CD4-positive, alpha-beta T cell (primary cell): ENCODE data around the gene CCDC15. TPM values are rescaled to one million over a fixed set of nuclear protein-coding genes. Genes with fewer than 3 reads are reported as not detected.

Experiments
- ATAC-seq: fragments of 200-7000 bp; cut with Tn5 transposase; one replicate; pipeline ENCODE4 v1.10.0; 2022; ENCODE audit warnings: mild to moderate bottlenecking; ENCODE audit not compliant: poor library complexity
- CTCF ChIA-PET: fragments of 350-600 bp; sonication (Branson Sonifier 250); formaldehyde crosslinking; loops from one replicate; lab custom pipeline; 2021; ENCODE audit warnings: antibody characterized with exemption, inconsistent platforms; lab: Charles Lee
- POLR2A ChIA-PET: fragments of 350-600 bp; sonication (Branson Sonifier 250); formaldehyde crosslinking; loops from one replicate; lab custom pipeline; 2021; ENCODE audit warnings: antibody characterized with exemption, inconsistent platforms; lab: Charles Lee
- DNase-seq, 14 experiments: peaks; one replicate each; pipeline ENCODE4 v3.0.0-alpha.2; 2013 to 2020; ENCODE audit warnings: mixed read lengths in 2 of 14
- H3K27ac ChIP-seq, 2 donors: one replicate each; pipeline versions ENCODE4 v1.5.1 to v1.7.0; 2013; ENCODE audit warnings: low read length in 2 of 2, low read depth in 1 of 2, mild to moderate bottlenecking in 1 of 2
- H3K27me3 ChIP-seq, 2 experiments: 1 replicate in 1 of 2; 2 replicates in 1 of 2; pipeline versions ENCODE4 v1.6.1 to v1.7.0; 2013; ENCODE audit warnings: low read length in 2 of 2, control low read depth in 1 of 2, mild to moderate bottlenecking in 1 of 2, moderate library complexity in 1 of 2; ENCODE audit not compliant: insufficient read depth in 2 of 2, control insufficient read depth in 1 of 2
- H3K36me3 ChIP-seq: one replicate; pipeline ENCODE4 v1.6.1; 2013; ENCODE audit warnings: low read length, control low read depth; ENCODE audit not compliant: insufficient read depth
- H3K4me1 ChIP-seq: one replicate; pipeline ENCODE4 v1.6.1; 2013; ENCODE audit warnings: low read length, control low read depth; ENCODE audit not compliant: insufficient read depth
- H3K4me3 ChIP-seq: one replicate; pipeline ENCODE4 v1.5.1; 2013; ENCODE audit warnings: mild to moderate bottlenecking, low read length, moderate library complexity
- H3K9me3 ChIP-seq, 2 experiments: 1 replicate in 1 of 2; 2 replicates in 1 of 2; pipeline versions ENCODE4 v1.6.1 to v1.7.0; 2013; ENCODE audit warnings: low read length in 2 of 2, mild to moderate bottlenecking in 2 of 2, control low read depth in 1 of 2, moderate library complexity in 1 of 2; ENCODE audit not compliant: control insufficient read depth in 1 of 2, insufficient read depth in 1 of 2
- H3K27ac Mint-ChIP-seq: one replicate; pipeline ENCODE4 v1.8.0; 2020; ENCODE audit warnings: mixed read lengths
- H3K27me3 Mint-ChIP-seq: one replicate; pipeline ENCODE4 v1.8.0; 2021; ENCODE audit warnings: mixed read lengths
- H3K36me3 Mint-ChIP-seq: one replicate; pipeline ENCODE4 v1.8.0; 2021; ENCODE audit warnings: low read depth, mixed read lengths
- H3K4me1 Mint-ChIP-seq: one replicate; pipeline ENCODE4 v1.8.0; 2021; ENCODE audit warnings: low read depth, mixed read lengths
- H3K4me3 Mint-ChIP-seq: one replicate; pipeline ENCODE4 v1.8.0; 2020; ENCODE audit warnings: mild to moderate bottlenecking, mixed read lengths
- H3K9me3 Mint-ChIP-seq: one replicate; pipeline ENCODE4 v1.8.0; 2020; ENCODE audit warnings: mixed read lengths
- intact Hi-C, 2 experiments: fragments of 100-400 bp; cut with DNase I in 1 of 2; cut with micrococcal nuclease in 1 of 2; formaldehyde crosslinking; loops; one replicate each; pipeline versions ENCODE4 v1.15.1 to v1.9.0; 2023 to 2025; cut with DNase I, micrococcal nuclease
- total RNA-seq, 174 experiments: library from RNA in 2 of 174; stranded (reverse) in 2 of 174; gene quantifications; one replicate each; pipeline ENCODE4 v1.2.3 and lab custom pipeline; 2021 to 2026
- TF ChIP-seq, protein P1 (sequence below): fragments of 200-600 bp; IDR thresholded peaks from one replicate; pipeline ENCODE4 v1.8.0; 2022; ENCODE audit warnings: antibody characterized with exemption, mild to moderate bottlenecking

CCDC15 gene
- total RNA-seq, 2 experiments from 2014 or later: 0.89 to 1.1 TPM

DNA sequence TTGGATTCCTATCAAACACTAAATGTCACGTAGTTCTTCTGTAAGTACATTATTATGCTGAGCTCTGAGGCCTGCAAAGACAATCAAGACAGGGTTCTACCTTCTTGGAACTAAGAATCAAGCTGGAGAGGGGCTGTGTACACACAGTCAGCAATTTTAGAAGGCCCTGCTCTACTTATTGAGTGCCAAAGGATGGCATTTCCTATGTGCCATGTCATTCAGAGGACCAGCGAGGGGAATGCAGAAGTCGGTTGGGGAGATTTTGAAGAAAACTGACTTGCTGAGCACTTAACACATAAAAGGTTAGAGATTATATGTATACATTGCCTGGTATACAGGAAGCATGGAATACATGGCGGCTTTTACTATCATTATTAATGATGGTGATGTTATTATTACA lies 114.4 kb downstream of the CCDC15 start:
- ChIA-PET POLR2A (no interaction called here), CTCF (no interaction called here)
- Mint-ChIP-seq H3K4me1 (peaks cover 13% of the 10 kb centered on the region), H3K4me3 (no peak overlapping the region), H3K27me3 (peaks cover 78% of the 10 kb centered on the region), H3K9me3 (no peaks in the 10 kb centered on the region), H3K36me3 (no peaks in the 10 kb centered on the region), H3K27ac (no peak overlapping the region)
- TF ChIP-seq, protein P1, sequence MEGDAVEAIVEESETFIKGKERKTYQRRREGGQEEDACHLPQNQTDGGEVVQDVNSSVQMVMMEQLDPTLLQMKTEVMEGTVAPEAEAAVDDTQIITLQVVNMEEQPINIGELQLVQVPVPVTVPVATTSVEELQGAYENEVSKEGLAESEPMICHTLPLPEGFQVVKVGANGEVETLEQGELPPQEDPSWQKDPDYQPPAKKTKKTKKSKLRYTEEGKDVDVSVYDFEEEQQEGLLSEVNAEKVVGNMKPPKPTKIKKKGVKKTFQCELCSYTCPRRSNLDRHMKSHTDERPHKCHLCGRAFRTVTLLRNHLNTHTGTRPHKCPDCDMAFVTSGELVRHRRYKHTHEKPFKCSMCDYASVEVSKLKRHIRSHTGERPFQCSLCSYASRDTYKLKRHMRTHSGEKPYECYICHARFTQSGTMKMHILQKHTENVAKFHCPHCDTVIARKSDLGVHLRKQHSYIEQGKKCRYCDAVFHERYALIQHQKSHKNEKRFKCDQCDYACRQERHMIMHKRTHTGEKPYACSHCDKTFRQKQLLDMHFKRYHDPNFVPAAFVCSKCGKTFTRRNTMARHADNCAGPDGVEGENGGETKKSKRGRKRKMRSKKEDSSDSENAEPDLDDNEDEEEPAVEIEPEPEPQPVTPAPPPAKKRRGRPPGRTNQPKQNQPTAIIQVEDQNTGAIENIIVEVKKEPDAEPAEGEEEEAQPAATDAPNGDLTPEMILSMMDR: no peak
- no peak for DNase-seq
- H3K9me3 ChIP-seq: no peaks in the 10 kb centered on the region
- H3K4me1 ChIP-seq: peaks cover 22% of the 10 kb centered on the region
- no peak for ATAC-seq
- H3K27me3 ChIP-seq: peaks cover 8 to 26% of the 10 kb centered on the region in 2 experiments
- no peak overlapping the region for H3K4me3 ChIP-seq
- H3K36me3 ChIP-seq: no peaks in the 10 kb centered on the region
- H3K27ac ChIP-seq: no peak overlapping the region
- intact Hi-C loops: no loop called here

DNA sequence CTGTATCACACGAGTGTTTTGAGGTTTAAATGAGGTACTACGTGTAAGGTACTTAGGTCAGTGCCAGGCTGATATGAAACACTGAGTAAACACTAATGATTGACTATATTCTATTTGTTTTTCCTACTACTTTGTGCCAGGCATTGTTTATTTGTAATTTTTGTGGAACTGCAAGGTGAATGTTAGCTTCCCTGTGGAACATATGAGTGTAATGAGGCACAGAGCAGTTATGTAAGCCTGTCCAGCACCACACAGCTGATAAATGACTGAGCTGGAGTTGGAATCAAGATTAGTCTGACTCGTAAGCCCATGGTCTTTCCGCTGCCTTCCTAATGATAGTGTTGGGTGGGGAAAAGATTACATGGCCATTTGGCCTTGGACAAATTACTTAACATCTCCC lies 115.0 kb downstream of the CCDC15 start:
- Mint-ChIP-seq H3K27me3 (peaks cover 74% of the 10 kb centered on the region), H3K4me3 (no peak overlapping the region), H3K27ac (no peak overlapping the region), H3K9me3 (no peaks in the 10 kb centered on the region), H3K4me1 (peaks cover 9% of the 10 kb centered on the region), H3K36me3 (no peaks in the 10 kb centered on the region)
- Histone ChIP-seq H3K9me3 (no peaks in the 10 kb centered on the region), H3K27me3 (peaks cover 1 to 21% of the 10 kb centered on the region in 2 experiments), H3K4me3 (no peak overlapping the region), H3K36me3 (no peaks in the 10 kb centered on the region), H3K4me1 (peaks cover 16% of the 10 kb centered on the region), H3K27ac (no peak overlapping the region)
- TF ChIP-seq, protein P1: no peak
- CTCF ChIA-PET: no interaction called here
- no peak for ATAC-seq
- intact Hi-C loops: no loop called here
- no peak for DNase-seq
- POLR2A ChIA-PET: no interaction called here

DNA sequence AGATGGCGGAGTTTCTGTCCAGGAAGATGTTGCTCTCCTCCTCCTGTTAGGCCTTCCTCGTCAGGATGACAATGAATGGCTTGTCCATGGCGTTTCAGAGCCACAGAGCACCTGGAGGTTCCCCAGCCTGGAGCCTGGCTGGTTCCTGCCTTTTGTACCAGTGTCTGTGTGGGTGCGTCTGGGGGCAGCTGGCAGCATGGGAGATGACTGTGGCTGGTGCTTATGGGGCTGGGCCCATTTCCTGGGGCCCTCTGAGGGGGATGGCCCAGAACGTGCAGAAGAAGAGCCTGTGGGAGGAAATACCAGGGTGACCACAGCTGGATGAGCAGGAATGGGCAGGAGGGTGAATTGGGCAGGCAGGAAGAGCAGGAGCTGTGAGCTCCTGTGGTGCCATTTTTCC lies 115.8 kb downstream of the CCDC15 start:
- intact Hi-C loops: no loop called here
- peaks cover 70% of the 10 kb centered on the region for H3K27me3 Mint-ChIP-seq
- no peaks in the 10 kb centered on the region for H3K9me3 Mint-ChIP-seq
- DNase-seq (no peak), ATAC-seq (no peak)
- H3K4me3 Mint-ChIP-seq: no peak overlapping the region
- CTCF ChIA-PET: no interaction called here
- Histone ChIP-seq H3K4me3 (no peak overlapping the region), H3K27me3 (peaks cover 0 to 14% of the 10 kb centered on the region in 2 experiments), H3K27ac (no peak overlapping the region), H3K4me1 (peaks cover 14% of the 10 kb centered on the region), H3K36me3 (no peaks in the 10 kb centered on the region), H3K9me3 (no peaks in the 10 kb centered on the region)
- H3K36me3 Mint-ChIP-seq: no peaks in the 10 kb centered on the region
- no peak overlapping the region for H3K27ac Mint-ChIP-seq
- POLR2A ChIA-PET: no interaction called here
- H3K4me1 Mint-ChIP-seq: peaks cover 4% of the 10 kb centered on the region
- TF ChIP-seq, protein P1: no peak
